A673 (cell line): ENCODE results near the gene GHRH. TPM values are rescaled to one million over a fixed set of nuclear protein-coding genes. Genes with fewer than 3 reads are reported as not detected.

Experiments used
- BruUV-seq: library from RNA; stranded (reverse); fragments of 400-500 nt; replicated peaks from 2 replicates; lab custom pipeline; 2021; lab: Mats Ljungman, UMichigan
- CTCF ChIA-PET: fragments of 300-600 bp; sonication (Branson Sonifier 250); formaldehyde crosslinking; loops from one replicate; lab custom pipeline; 2022; ENCODE audit warnings: antibody characterized with exemption; lab: Charles Lee
- POLR2A ChIA-PET: fragments of 300-600 bp; sonication (Branson Sonifier 250); formaldehyde crosslinking; loops from one replicate; lab custom pipeline; 2022; ENCODE audit warnings: antibody characterized with exemption; ENCODE audit not compliant: low non-redundant PET; lab: Charles Lee
- DNase-seq: peaks from one replicate; pipeline ENCODE4 v3.0.0-alpha.2; 2015; ENCODE audit warnings: low spot score
- H3K27ac ChIP-seq: fragments of 200-600 bp; sonication (generic); 2 replicates; pipeline ENCODE4 v1.5.1; 2016; ENCODE audit warnings: mixed run types, low read depth, mild to moderate bottlenecking, mixed read lengths, antibody characterized with exemption, low read length; ENCODE audit not compliant: poor library complexity, severe bottlenecking
- H3K27me3 ChIP-seq: fragments of 200-600 bp; sonication (generic); replicated peaks from 2 replicates; pipeline ENCODE4 v1.6.1; 2017; ENCODE audit warnings: mixed run types, low read depth, mild to moderate bottlenecking, mixed read lengths, antibody characterized with exemption, low read length; ENCODE audit not compliant: insufficient read depth, poor library complexity
- H3K36me3 ChIP-seq: fragments of 200-600 bp; sonication (generic); 2 replicates; pipeline ENCODE4 v1.6.1; 2016; ENCODE audit warnings: mixed run types, mild to moderate bottlenecking, mixed read lengths, antibody characterized with exemption, low read length; ENCODE audit not compliant: insufficient read depth, poor library complexity, severe bottlenecking
- H3K4me1 ChIP-seq: fragments of 200-600 bp; sonication (generic); 2 replicates; pipeline ENCODE4 v1.6.1; 2017; ENCODE audit warnings: mixed run types, mild to moderate bottlenecking, mixed read lengths, antibody characterized with exemption, low read length; ENCODE audit not compliant: insufficient read depth, poor library complexity, severe bottlenecking
- H3K4me3 ChIP-seq: fragments of 200-600 bp; sonication (generic); 2 replicates; pipeline ENCODE4 v1.5.1; 2016; ENCODE audit warnings: low read depth, mixed run types, mild to moderate bottlenecking, mixed read lengths, low read length; ENCODE audit not compliant: poor library complexity, severe bottlenecking
- H3K9me3 ChIP-seq: fragments of 200-600 bp; sonication (generic); 2 replicates; pipeline ENCODE4 v1.6.1; 2016; ENCODE audit warnings: mixed run types, low read depth, mild to moderate bottlenecking, mixed read lengths, antibody characterized with exemption, low read length; ENCODE audit not compliant: poor library complexity, severe bottlenecking
- CTCF ChIP-seq: fragments of 300-800, 200-600 bp; sonication (generic); conservative IDR thresholded peaks from 2 replicates; pipeline ENCODE4 v1.5.1; 2017; ENCODE audit warnings: low read depth, mild to moderate bottlenecking, antibody characterized with exemption, low read length, moderate library complexity, mixed read lengths
- EZH2 ChIP-seq: fragments of 200-600 bp; sonication (generic); IDR thresholded peaks from 2 replicates; pipeline ENCODE4 v1.6.1; 2017; ENCODE audit warnings: borderline replicate concordance, low read depth, mild to moderate bottlenecking, mixed read lengths, antibody characterized with exemption, low read length; ENCODE audit not compliant: poor library complexity, severe bottlenecking
- intact Hi-C: fragments of 100-400 bp; cut with micrococcal nuclease; formaldehyde crosslinking; loops from one replicate; pipeline ENCODE4 v1.10.0; 2022; ENCODE audit not compliant: unreplicated experiment
- total RNA-seq: library from RNA; stranded (reverse); gene quantifications from 2 replicates; pipeline ENCODE4 v1.2.3, GENCODE V29; 2021

GHRH gene
- total RNA-seq, 1 experiment from 2014 or later: not detected

GRCh38 chr20:37298190-37298939, 36.8 kb upstream of the GHRH start:
- no peak for TF ChIP-seq EZH2

GRCh38 chr20:37297066-37297736, 35.6 kb upstream of the GHRH start:
- no peak for DNase-seq
- intact Hi-C loops: no loop called here
- ChIA-PET CTCF (no interaction called here), POLR2A (no interaction called here)
- H3K36me3 ChIP-seq: peaks cover 19% of the 10 kb centered on the region
- no TSS peak for BruUV-seq
- H3K4me3 ChIP-seq: no peak overlapping the region
- H3K27ac ChIP-seq: no peak overlapping the region
- no peak for TF ChIP-seq CTCF
- TF ChIP-seq EZH2: no peak
- no peaks in the 10 kb centered on the region for H3K9me3 ChIP-seq
- peaks cover 8% of the 10 kb centered on the region for H3K4me1 ChIP-seq
- no peaks in the 10 kb centered on the region for H3K27me3 ChIP-seq

More at GRCh38 chr20:37298190-37298939, 36.8 kb upstream of the GHRH start:
- H3K9me3 ChIP-seq: no peaks in the 10 kb centered on the region
- H3K4me3 ChIP-seq: no peak overlapping the region
- no peaks in the 10 kb centered on the region for H3K27me3 ChIP-seq
- intact Hi-C loops: no loop called here
- no peak overlapping the region for H3K27ac ChIP-seq
- H3K36me3 ChIP-seq: peaks cover 23% of the 10 kb centered on the region
- no peak for DNase-seq
- peaks cover 8% of the 10 kb centered on the region for H3K4me1 ChIP-seq
- ChIA-PET POLR2A (no interaction called here), CTCF (no interaction called here)
- BruUV-seq: no TSS peak

GRCh38 chr20:37296371-37296770, 34.8 kb upstream of the GHRH start:
- BruUV-seq: no TSS peak
- no peak for DNase-seq
- ChIA-PET CTCF (no interaction called here), POLR2A (no interaction called here)
- H3K36me3 ChIP-seq: peaks cover 10% of the 10 kb centered on the region
- TF ChIP-seq EZH2 (no peak), CTCF (no peak)
- no peaks in the 10 kb centered on the region for H3K9me3 ChIP-seq
- intact Hi-C loops: no loop called here
- H3K4me3 ChIP-seq: no peak overlapping the region
- no peak overlapping the region for H3K27ac ChIP-seq
- no peaks in the 10 kb centered on the region for H3K27me3 ChIP-seq
- H3K4me1 ChIP-seq: peaks cover 8% of the 10 kb centered on the region
